HG03558 (cell line): ENCODE results near the gene ATP6V1A.

Experiments used
- ATAC-seq: cut with Tn5 transposase; IDR thresholded peaks from one replicate; pipeline ENCODE4 v1.9.1; 2021; ENCODE audit warnings: moderate number of reproducible peaks; ENCODE audit not compliant: unreplicated experiment; ENCODE audit errors: extremely low read depth

Gene ATP6V1A

GRCh38 chr3:113746548-113747282 is at the start of gene ATP6V1A:
Gene ATP6V1A (plus strand): TSS chr3:113747035. CDS start chr3:113778754, 31,719 bp downstream.
- ATAC-seq = no peak

GRCh38 chr3:113697500-113698090 is 49.2 kb upstream of the ATP6V1A start:
- no peak for ATAC-seq

GRCh38 chr3:113698213-113698742 is 48.6 kb upstream of the ATP6V1A start:
- no peak for ATAC-seq

GRCh38 chr3:113698956-113699355 is 47.9 kb upstream of the ATP6V1A start:
- ATAC-seq = no peak

- no peak for ATAC-seq
Observed at GRCh38 chr3:113707835-113708234, 39.0 kb upstream of the ATP6V1A start.

- no peak for ATAC-seq
Observed at GRCh38 chr3:113712129-113712528, 34.7 kb upstream of the ATP6V1A start.

- no peak for ATAC-seq
Observed at GRCh38 chr3:113714702-113715101, 32.1 kb upstream of the ATP6V1A start.

GRCh38 chr3:113717308-113717707 is 29.5 kb upstream of the ATP6V1A start:
- no peak for ATAC-seq

GRCh38 chr3:113717818-113718217 is 29.0 kb upstream of the ATP6V1A start:
- ATAC-seq = no peak

- no peak for ATAC-seq
Observed at GRCh38 chr3:113719294-113719693, 27.5 kb upstream of the ATP6V1A start.

GRCh38 chr3:113719758-113720157 is 27.1 kb upstream of the ATP6V1A start:
- no peak for ATAC-seq

- no peak for ATAC-seq
Observed at GRCh38 chr3:113721636-113722035, 25.2 kb upstream of the ATP6V1A start.

- ATAC-seq = no peak
Observed at GRCh38 chr3:113728661-113729060, 18.2 kb upstream of the ATP6V1A start.

- ATAC-seq = no peak
Observed at GRCh38 chr3:113730550-113730949, 16.3 kb upstream of the ATP6V1A start.

GRCh38 chr3:113731694-113732093 is 15.1 kb upstream of the ATP6V1A start:
- ATAC-seq = no peak

- no peak for ATAC-seq
Observed at GRCh38 chr3:113736548-113737089, 10.2 kb upstream of the ATP6V1A start.

- ATAC-seq = no peak
Observed at GRCh38 chr3:113741086-113741485, 5.7 kb upstream of the ATP6V1A start.

GRCh38 chr3:113741620-113742019 is 5.2 kb upstream of the ATP6V1A start:
- ATAC-seq = no peak

GRCh38 chr3:113743006-113743630 is 3.7 kb upstream of the ATP6V1A start:
- ATAC-seq = no peak

- peak; percentile 45 for ATAC-seq
Observed at GRCh38 chr3:113744941-113745755, 1.7 kb upstream of the ATP6V1A start.
